NCI-H69 (cell line): ENCODE data around the gene SORBS2.

ENCODE experiments used
- DNase-seq: peaks from one replicate; lab custom pipeline; 2025; lab: John Stamatoyannopoulos, UW

Gene SORBS2

GRCh38 chr4:185677637-185678314 lies 134.2 kb downstream of the SORBS2 start:
- DNase-seq, result no peak

GRCh38 chr4:185672618-185673017 lies 139.4 kb downstream of the SORBS2 start:
- DNase-seq, result no peak

- DNase-seq, result no peak
Measured at GRCh38 chr4:185672151-185672550, 139.8 kb downstream of the SORBS2 start.

GRCh38 chr4:185671496-185671895 lies 140.5 kb downstream of the SORBS2 start:
- DNase-seq, result no peak

GRCh38 chr4:185671066-185671465 lies 140.9 kb downstream of the SORBS2 start:
- no peak for DNase-seq

- DNase-seq, result no peak
Measured at GRCh38 chr4:185669288-185669687, 142.7 kb downstream of the SORBS2 start.

GRCh38 chr4:185666156-185666555 lies 145.8 kb downstream of the SORBS2 start:
- no peak for DNase-seq

- peak; percentile 85 for DNase-seq
Measured at GRCh38 chr4:185665655-185666054, 146.3 kb downstream of the SORBS2 start.

- DNase-seq, result no peak
Measured at GRCh38 chr4:185664481-185664880, 147.5 kb downstream of the SORBS2 start.

GRCh38 chr4:185662030-185662778 lies 149.8 kb downstream of the SORBS2 start:
- no peak for DNase-seq

- DNase-seq, result no peak
Measured at GRCh38 chr4:185660340-185660739, 151.7 kb downstream of the SORBS2 start.

GRCh38 chr4:185657699-185658098 lies 154.3 kb downstream of the SORBS2 start:
- DNase-seq, result no peak

- DNase-seq, result no peak
Measured at GRCh38 chr4:185657183-185657582, 154.8 kb downstream of the SORBS2 start.

- DNase-seq, result no peak
Measured at GRCh38 chr4:185656467-185656931, 155.5 kb downstream of the SORBS2 start.

GRCh38 chr4:185654965-185655554 lies 156.9 kb downstream of the SORBS2 start:
- DNase-seq, result no peak

- peak; percentile 23 for DNase-seq
Measured at GRCh38 chr4:185654311-185654710, 157.7 kb downstream of the SORBS2 start.

- DNase-seq, result no peak
Measured at GRCh38 chr4:185651851-185652250, 160.1 kb downstream of the SORBS2 start.

GRCh38 chr4:185651137-185651677 lies 160.8 kb downstream of the SORBS2 start:
- no peak for DNase-seq

- DNase-seq, result no peak
Measured at GRCh38 chr4:185648631-185649030, 163.4 kb downstream of the SORBS2 start.

GRCh38 chr4:185645403-185645802 lies 166.6 kb downstream of the SORBS2 start:
- no peak for DNase-seq

- DNase-seq, result no peak
Measured at GRCh38 chr4:185644408-185644807, 167.6 kb downstream of the SORBS2 start.

GRCh38 chr4:185642907-185643306 lies 169.1 kb downstream of the SORBS2 start:
- DNase-seq, result no peak
